Natural killer cell (primary cell): ENCODE data around the gene ACER3. TPM values are rescaled to one million over a fixed set of nuclear protein-coding genes. Genes with fewer than 3 reads are reported as not detected.
A peak's percentile ranks its signal among the peaks of the same experiment; 100 is the strongest.

Source experiments
- ATAC-seq, 3 donors: fragments of 150-1000 bp in 2 of 3; fragments of 200-7000 bp in 1 of 3; cut with Tn5 transposase; 1 replicate in 1 of 3; 2 replicates in 2 of 3; pipeline ENCODE4 v1.10.0; 2021; ENCODE audit warnings: mild to moderate bottlenecking in 2 of 3, moderate library complexity in 2 of 3
- DNase-seq, 2 donors: peaks; one replicate each; pipeline versions ENCODE4 v3.0.0 to v3.0.0-alpha.2; 2013 to 2021; ENCODE audit warnings: mixed read lengths in 1 of 2
- H3K27ac ChIP-seq: one replicate; pipeline ENCODE4 v1.5.1; 2013; ENCODE audit warnings: mild to moderate bottlenecking, low read length
- H3K27me3 ChIP-seq: one replicate; pipeline ENCODE4 v1.6.1; 2013; ENCODE audit warnings: low read length; ENCODE audit not compliant: control insufficient read depth, insufficient read depth
- H3K36me3 ChIP-seq: one replicate; pipeline ENCODE4 v1.6.1; 2013; ENCODE audit warnings: low read length; ENCODE audit not compliant: control insufficient read depth, insufficient read depth
- H3K4me1 ChIP-seq: one replicate; pipeline ENCODE4 v1.6.1; 2013; ENCODE audit warnings: low read length; ENCODE audit not compliant: control insufficient read depth, insufficient read depth
- H3K4me3 ChIP-seq: one replicate; pipeline ENCODE4 v1.5.1; 2013; ENCODE audit warnings: low read length
- H3K9me3 ChIP-seq: one replicate; pipeline ENCODE4 v1.6.1; 2013; ENCODE audit warnings: low read length; ENCODE audit not compliant: control insufficient read depth, insufficient read depth
- H3K27ac Mint-ChIP-seq, 2 donors: one replicate each; pipeline ENCODE4 v1.8.0; 2022; ENCODE audit warnings: mild to moderate bottlenecking in 2 of 2, mixed read lengths in 2 of 2, moderate library complexity in 1 of 2
- H3K27me3 Mint-ChIP-seq, 2 donors: one replicate each; pipeline ENCODE4 v1.8.0; 2022; ENCODE audit warnings: low read depth in 2 of 2, mixed read lengths in 2 of 2
- H3K36me3 Mint-ChIP-seq: one replicate; pipeline ENCODE4 v1.8.0; 2022; ENCODE audit warnings: mixed read lengths
- H3K4me1 Mint-ChIP-seq, 2 donors: one replicate each; pipeline ENCODE4 v1.8.0; 2022; ENCODE audit warnings: mixed read lengths in 2 of 2
- H3K4me3 Mint-ChIP-seq: one replicate; pipeline ENCODE4 v1.8.0; 2022; ENCODE audit warnings: mild to moderate bottlenecking, moderate library complexity, mixed read lengths
- H3K9me3 Mint-ChIP-seq, 2 donors: one replicate each; pipeline ENCODE4 v1.8.0; 2022; ENCODE audit warnings: mixed read lengths in 2 of 2
- WGBS: methylation state at CpG from one replicate; pipeline ENCODE4 v1.1.7; 2013; ENCODE audit warnings: missing lambda C conversion rate; ENCODE audit not compliant: insufficient coverage; 5-methylcytosine and 5-hydroxymethylcytosine counted together
- intact Hi-C: fragments of 100-400 bp; cut with micrococcal nuclease; formaldehyde crosslinking; loops from one replicate; pipeline ENCODE4 v1.14.2; 2022
- total RNA-seq, 4 donors: library from RNA; stranded (reverse); fragments of 120-200 nt in 1 of 4; gene quantifications; one replicate each; pipeline versions ENCODE4 v1.2.3 to v1.2.4, GENCODE V29; 2013 to 2022
- TF ChIP-seq, protein P1 (sequence below): fragments of 200-600 bp; IDR thresholded peaks from one replicate; pipeline ENCODE4 v1.8.0; 2022; ENCODE audit warnings: antibody characterized with exemption

ACER3 gene
- total RNA-seq, 3 donors from 2014 or later (not counting 1 experiment from before 2014, with no cell fraction given) = 12.1 to 14.8 (median 13.6) TPM

DNA sequence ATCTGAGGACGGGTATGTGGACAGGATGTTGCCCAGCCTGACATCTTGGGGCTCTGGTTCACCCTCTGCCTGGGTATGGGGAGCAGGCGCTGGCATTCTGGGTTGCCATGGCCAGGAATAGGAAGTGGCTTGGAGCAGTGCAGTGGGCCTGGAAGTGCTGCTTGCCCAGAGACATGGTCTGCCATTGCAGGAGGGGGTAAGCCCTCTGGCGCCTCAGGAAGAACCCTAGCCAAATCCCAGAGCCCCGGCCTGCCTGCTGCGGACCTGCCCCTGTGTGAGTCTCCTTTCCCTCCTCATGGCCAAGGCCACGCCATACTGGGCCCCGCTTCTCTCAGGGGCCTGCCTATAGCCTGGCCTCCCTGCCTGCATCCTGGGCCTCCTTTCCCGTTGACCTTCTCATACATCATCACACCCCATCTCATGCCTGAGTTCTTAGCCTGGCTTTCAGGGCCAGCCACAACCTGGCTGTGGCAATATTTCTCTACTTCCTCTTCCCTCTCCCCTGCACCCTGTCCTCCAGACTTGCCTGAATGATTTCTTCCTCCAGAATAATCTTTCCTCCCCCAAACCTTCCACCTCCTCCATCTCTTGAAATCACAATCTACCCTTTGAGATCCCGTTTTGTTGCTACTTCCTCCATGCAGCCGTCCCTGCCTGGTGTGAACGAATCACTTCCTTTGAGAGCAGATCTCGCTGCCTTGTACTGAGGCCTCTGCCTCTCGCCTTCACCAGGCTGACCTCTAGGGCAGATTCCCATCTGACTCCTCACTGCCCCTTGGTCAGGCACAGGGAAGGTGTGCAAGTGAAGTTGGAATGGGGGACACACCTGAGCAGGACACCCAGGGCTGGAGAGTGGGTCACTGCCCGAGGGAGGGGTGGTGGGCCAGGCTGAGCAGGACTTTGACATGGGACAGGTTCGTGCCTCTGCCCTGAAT, 211.2 kb downstream of the ACER3 start:
- Histone ChIP-seq H3K9me3 (no peaks in the 10 kb centered on the region), H3K36me3 (no peaks in the 10 kb centered on the region), H3K4me1 (peaks cover 57% of the 10 kb centered on the region), H3K27me3 (peaks cover 10% of the 10 kb centered on the region), H3K4me3 (no peak overlapping the region), H3K27ac (peak overlapping the region; percentile 34)
- ATAC-seq (peak; percentile 46 to 55 (median 52)), DNase-seq (peak in 1 of 2 donors; percentile 29)
- WGBS = 54% methylated on average over 15 of the region's 15 CpGs
- Mint-ChIP-seq H3K36me3 (no peaks in the 10 kb centered on the region), H3K27me3 (peaks cover 0 to 3% of the 10 kb centered on the region in 2 donors), H3K4me1 (peaks cover 56 to 91% of the 10 kb centered on the region in 2 donors), H3K9me3 (no peaks in the 10 kb centered on the region), H3K27ac (peak overlapping the region; percentile 67 to 87), H3K4me3 (peak overlapping the region; percentile 86)
- intact Hi-C loops = no loop called here
- TF ChIP-seq, protein P1, sequence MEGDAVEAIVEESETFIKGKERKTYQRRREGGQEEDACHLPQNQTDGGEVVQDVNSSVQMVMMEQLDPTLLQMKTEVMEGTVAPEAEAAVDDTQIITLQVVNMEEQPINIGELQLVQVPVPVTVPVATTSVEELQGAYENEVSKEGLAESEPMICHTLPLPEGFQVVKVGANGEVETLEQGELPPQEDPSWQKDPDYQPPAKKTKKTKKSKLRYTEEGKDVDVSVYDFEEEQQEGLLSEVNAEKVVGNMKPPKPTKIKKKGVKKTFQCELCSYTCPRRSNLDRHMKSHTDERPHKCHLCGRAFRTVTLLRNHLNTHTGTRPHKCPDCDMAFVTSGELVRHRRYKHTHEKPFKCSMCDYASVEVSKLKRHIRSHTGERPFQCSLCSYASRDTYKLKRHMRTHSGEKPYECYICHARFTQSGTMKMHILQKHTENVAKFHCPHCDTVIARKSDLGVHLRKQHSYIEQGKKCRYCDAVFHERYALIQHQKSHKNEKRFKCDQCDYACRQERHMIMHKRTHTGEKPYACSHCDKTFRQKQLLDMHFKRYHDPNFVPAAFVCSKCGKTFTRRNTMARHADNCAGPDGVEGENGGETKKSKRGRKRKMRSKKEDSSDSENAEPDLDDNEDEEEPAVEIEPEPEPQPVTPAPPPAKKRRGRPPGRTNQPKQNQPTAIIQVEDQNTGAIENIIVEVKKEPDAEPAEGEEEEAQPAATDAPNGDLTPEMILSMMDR = no peak

DNA sequence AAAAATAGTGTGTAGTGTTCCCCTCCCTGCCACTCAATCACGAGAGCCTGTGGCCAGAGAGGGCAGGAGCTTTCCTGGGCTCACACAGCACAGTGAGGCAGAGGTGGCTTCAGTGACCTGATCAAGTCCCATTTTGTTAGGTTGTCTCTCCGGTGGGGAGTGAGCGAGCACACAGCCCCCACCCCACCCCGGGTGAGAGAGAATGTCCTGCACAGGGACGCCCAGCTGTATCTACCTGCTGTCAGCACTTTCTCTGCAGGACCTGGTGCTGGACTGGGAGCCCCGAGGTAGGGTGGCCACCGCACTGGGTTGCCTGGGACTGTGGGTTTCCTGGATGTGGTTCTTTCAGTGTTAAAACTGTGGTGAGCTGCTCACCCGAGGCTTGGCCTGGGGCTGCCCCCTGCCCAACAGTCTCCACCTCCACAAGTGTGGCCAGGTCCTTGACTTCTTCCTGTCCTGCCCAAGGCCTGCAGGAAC, 212.2 kb downstream of the ACER3 start:
- DNase-seq = peak; percentile 26 to 58
- Histone ChIP-seq H3K27ac (peak overlapping the region; percentile 34), H3K4me1 (peaks cover 48% of the 10 kb centered on the region), H3K27me3 (peaks cover 4% of the 10 kb centered on the region), H3K36me3 (no peaks in the 10 kb centered on the region), H3K4me3 (no peak overlapping the region), H3K9me3 (no peaks in the 10 kb centered on the region)
- Mint-ChIP-seq H3K36me3 (no peaks in the 10 kb centered on the region), H3K27me3 (peaks cover 0 to 3% of the 10 kb centered on the region in 2 donors), H3K27ac (peak overlapping the region; percentile 67 to 87), H3K9me3 (no peaks in the 10 kb centered on the region), H3K4me3 (peak overlapping the region; percentile 86), H3K4me1 (peaks cover 52 to 85% of the 10 kb centered on the region in 2 donors)
- intact Hi-C loops = no loop called here
- WGBS = 21% methylated on average over 8 of the region's 8 CpGs
- TF ChIP-seq, protein P1 = no peak
- peak; percentile 63 to 89 (median 79) for ATAC-seq

DNA sequence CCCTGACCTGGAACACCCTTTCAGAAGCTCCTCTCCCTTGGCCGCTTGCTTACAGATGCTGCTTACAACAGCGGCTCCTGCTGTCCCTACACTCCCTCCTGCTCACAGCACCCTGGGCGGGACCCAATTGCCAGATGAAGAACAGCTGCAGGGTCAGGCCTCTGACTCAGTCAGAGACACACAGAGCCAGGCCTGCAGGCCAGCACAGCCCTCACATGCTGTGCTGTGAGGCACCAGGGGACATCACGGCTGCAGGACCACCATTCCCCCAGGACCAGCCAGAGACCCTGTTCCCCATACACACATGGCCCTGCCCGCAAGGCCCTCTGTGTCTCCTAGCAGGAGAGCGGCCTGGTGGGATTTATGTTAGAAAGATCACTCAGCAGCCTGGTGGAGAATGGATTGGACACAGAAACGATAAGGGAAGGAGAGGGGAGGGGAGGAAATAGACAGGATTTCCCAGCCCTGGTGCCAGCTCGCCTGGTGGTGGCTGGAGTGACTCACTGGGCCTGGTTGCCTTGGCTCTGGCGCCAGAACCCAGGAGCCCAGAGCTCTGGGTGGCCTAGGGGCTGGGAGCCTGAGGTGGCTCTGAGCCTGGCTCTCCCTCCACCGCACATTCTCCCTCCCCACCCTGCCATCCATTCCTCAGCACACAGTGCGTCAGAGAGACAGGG, 212.7 kb downstream of the ACER3 start:
- peak overlapping the region; percentile 86 for H3K4me3 Mint-ChIP-seq
- TF ChIP-seq, protein P1 = no peak
- H3K4me3 ChIP-seq = no peak overlapping the region
- H3K9me3 Mint-ChIP-seq = no peaks in the 10 kb centered on the region
- no peaks in the 10 kb centered on the region for H3K36me3 ChIP-seq
- peak overlapping the region; percentile 67 to 87 for H3K27ac Mint-ChIP-seq
- peaks cover 2% of the 10 kb centered on the region for H3K27me3 ChIP-seq
- no peaks in the 10 kb centered on the region for H3K36me3 Mint-ChIP-seq
- DNase-seq (peak in 1 of 2 donors; percentile 26), ATAC-seq (peak; percentile 53 to 71 (median 67))
- intact Hi-C loops = no loop called here
- peaks cover 0 to under 1% of the 10 kb centered on the region in 2 donors for H3K27me3 Mint-ChIP-seq
- peak overlapping the region; percentile 34 for H3K27ac ChIP-seq
- no peaks in the 10 kb centered on the region for H3K9me3 ChIP-seq
- WGBS = 57% methylated on average over 10 of the region's 11 CpGs
- peaks cover 44% of the 10 kb centered on the region for H3K4me1 ChIP-seq
- peaks cover 46 to 85% of the 10 kb centered on the region in 2 donors for H3K4me1 Mint-ChIP-seq
